ENCODE measurements around the gene ZNF750.

Gene ZNF750

DNA sequence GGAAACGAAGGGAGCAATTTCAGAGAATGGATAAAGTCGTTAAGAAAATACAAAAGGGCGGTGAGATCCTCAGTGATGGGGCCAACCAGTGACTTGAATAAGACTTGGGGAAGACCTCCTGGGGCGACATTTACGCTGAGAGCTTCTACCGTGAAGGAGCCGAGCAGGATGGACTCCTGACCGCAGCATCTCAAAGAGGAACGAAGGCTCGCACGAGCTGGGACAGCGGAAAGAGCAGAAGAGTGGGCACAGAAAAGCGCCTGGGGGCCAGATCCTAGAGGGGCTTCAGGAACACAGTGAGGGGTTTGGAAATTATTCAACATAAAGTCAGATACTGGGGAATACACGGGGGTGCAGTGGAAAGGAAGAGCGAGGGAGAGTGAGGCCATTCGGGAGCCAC is 17.5 kb downstream of the ZNF750 start:
- peaks cover 9% of the 10 kb centered on the region for H3K36me3 ChIP-seq (ENCODE audit: control insufficient read depth, insufficient read depth, low read length)
- H3K27ac ChIP-seq (ENCODE audit: insufficient read depth, low read length, poor library complexity, severe bottlenecking): no peak overlapping the region
- no peak overlapping the region for H3K4me3 ChIP-seq (ENCODE audit: insufficient read depth, low read depth, low read length, poor library complexity, severe bottlenecking)
- no peaks in the 10 kb centered on the region for H3K4me1 ChIP-seq (ENCODE audit: control insufficient read depth, insufficient read depth, low read length, poor library complexity, severe bottlenecking)
- DNase-seq: no peak
- no peaks in the 10 kb centered on the region for H3K27me3 ChIP-seq (replicated peaks; ENCODE audit: control insufficient read depth, insufficient read depth, low read length, poor library complexity, severe bottlenecking)
- H3K9me3 ChIP-seq (ENCODE audit: control insufficient read depth, low read length): no peaks in the 10 kb centered on the region

DNA sequence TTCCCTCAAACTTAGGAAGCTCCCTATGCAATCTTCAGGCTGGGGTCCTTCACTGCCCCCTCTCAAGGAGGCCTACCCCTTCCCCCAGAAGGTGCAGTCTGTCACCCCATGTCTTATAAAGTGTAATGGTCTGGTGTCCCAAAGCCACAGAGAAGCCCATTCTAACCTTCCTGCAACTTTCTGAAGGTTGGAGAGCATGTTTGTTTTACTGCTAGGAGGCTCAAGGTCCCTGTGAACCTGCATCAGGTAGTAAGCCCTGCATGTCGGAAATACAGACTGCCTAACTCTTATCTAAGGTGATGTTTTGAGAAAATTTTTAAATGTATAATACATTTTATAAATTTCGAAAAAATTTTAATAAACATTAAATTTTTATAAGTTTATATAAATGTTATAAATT is 18.3 kb downstream of the ZNF750 start:
- no peaks in the 10 kb centered on the region for H3K4me1 ChIP-seq (ENCODE audit: control insufficient read depth, insufficient read depth, low read length, poor library complexity, severe bottlenecking)
- H3K27ac ChIP-seq (ENCODE audit: insufficient read depth, low read length, poor library complexity, severe bottlenecking): no peak overlapping the region
- no peaks in the 10 kb centered on the region for H3K27me3 ChIP-seq (replicated peaks; ENCODE audit: control insufficient read depth, insufficient read depth, low read length, poor library complexity, severe bottlenecking)
- peaks cover 9% of the 10 kb centered on the region for H3K36me3 ChIP-seq (ENCODE audit: control insufficient read depth, insufficient read depth, low read length)
- H3K4me3 ChIP-seq (ENCODE audit: insufficient read depth, low read depth, low read length, poor library complexity, severe bottlenecking): no peak overlapping the region
- H3K9me3 ChIP-seq (ENCODE audit: control insufficient read depth, low read length): no peaks in the 10 kb centered on the region
- no peak for DNase-seq

- Histone ChIP-seq H3K9me3 (ENCODE audit: control insufficient read depth, low read length) (no peaks in the 10 kb centered on the region), H3K27me3 (replicated peaks; ENCODE audit: control insufficient read depth, insufficient read depth, low read length, poor library complexity, severe bottlenecking) (no peaks in the 10 kb centered on the region), H3K27ac (ENCODE audit: insufficient read depth, low read length, poor library complexity, severe bottlenecking) (no peak overlapping the region), H3K4me3 (ENCODE audit: insufficient read depth, low read depth, low read length, poor library complexity, severe bottlenecking) (no peak overlapping the region), H3K36me3 (ENCODE audit: control insufficient read depth, insufficient read depth, low read length) (peaks cover 13% of the 10 kb centered on the region), H3K4me1 (ENCODE audit: control insufficient read depth, insufficient read depth, low read length, poor library complexity, severe bottlenecking) (no peaks in the 10 kb centered on the region)
- no peak for DNase-seq
Observed at GRCh38 chr17:82820278-82821251, 19.3 kb downstream of the ZNF750 start.

GRCh38 chr17:82817947-82818346 is 21.9 kb downstream of the ZNF750 start:
- no peaks in the 10 kb centered on the region for H3K27me3 ChIP-seq (replicated peaks; ENCODE audit: control insufficient read depth, insufficient read depth, low read length, poor library complexity, severe bottlenecking)
- peaks cover 13% of the 10 kb centered on the region for H3K36me3 ChIP-seq (ENCODE audit: control insufficient read depth, insufficient read depth, low read length)
- H3K4me1 ChIP-seq (ENCODE audit: control insufficient read depth, insufficient read depth, low read length, poor library complexity, severe bottlenecking): no peaks in the 10 kb centered on the region
- no peaks in the 10 kb centered on the region for H3K9me3 ChIP-seq (ENCODE audit: control insufficient read depth, low read length)
- no peak for DNase-seq
- H3K27ac ChIP-seq (ENCODE audit: insufficient read depth, low read length, poor library complexity, severe bottlenecking): no peak overlapping the region
- H3K4me3 ChIP-seq (ENCODE audit: insufficient read depth, low read depth, low read length, poor library complexity, severe bottlenecking): no peak overlapping the region

- no peaks in the 10 kb centered on the region for H3K27me3 ChIP-seq (replicated peaks; ENCODE audit: control insufficient read depth, insufficient read depth, low read length, poor library complexity, severe bottlenecking)
- DNase-seq: no peak
- no peaks in the 10 kb centered on the region for H3K9me3 ChIP-seq (ENCODE audit: control insufficient read depth, low read length)
- no peak overlapping the region for H3K27ac ChIP-seq (ENCODE audit: insufficient read depth, low read length, poor library complexity, severe bottlenecking)
- no peaks in the 10 kb centered on the region for H3K4me1 ChIP-seq (ENCODE audit: control insufficient read depth, insufficient read depth, low read length, poor library complexity, severe bottlenecking)
- H3K4me3 ChIP-seq (ENCODE audit: insufficient read depth, low read depth, low read length, poor library complexity, severe bottlenecking): no peak overlapping the region
- H3K36me3 ChIP-seq (ENCODE audit: control insufficient read depth, insufficient read depth, low read length): peaks cover 13% of the 10 kb centered on the region
Observed at GRCh38 chr17:82816358-82816757, 23.5 kb downstream of the ZNF750 start.

DNA sequence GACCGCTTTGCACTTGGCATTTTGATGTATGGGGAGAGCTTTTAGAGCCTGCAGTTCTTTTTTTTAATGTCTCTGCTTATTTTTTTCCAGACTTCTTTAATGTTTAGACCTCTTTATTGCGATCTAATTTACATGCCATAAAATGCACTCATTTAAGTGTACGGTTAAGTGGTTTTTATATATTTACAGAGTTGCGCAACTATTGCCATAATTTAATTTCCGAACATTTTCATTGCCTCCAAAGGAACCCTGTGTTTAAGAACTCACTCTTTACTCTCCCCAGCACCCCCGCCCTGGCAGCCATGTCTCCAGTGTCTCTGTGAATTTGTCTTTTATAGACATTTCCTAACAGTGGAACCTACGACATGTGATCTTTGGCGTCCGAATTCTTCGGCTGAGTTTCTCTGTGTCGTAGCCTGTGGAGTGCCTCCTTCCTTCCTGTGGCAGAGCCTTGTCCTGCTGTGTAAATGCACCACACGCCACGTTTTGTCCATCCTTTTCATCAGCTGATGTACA is 24.0 kb downstream of the ZNF750 start:
- Histone ChIP-seq H3K36me3 (ENCODE audit: control insufficient read depth, insufficient read depth, low read length) (peaks cover 13% of the 10 kb centered on the region), H3K27me3 (replicated peaks; ENCODE audit: control insufficient read depth, insufficient read depth, low read length, poor library complexity, severe bottlenecking) (no peaks in the 10 kb centered on the region), H3K4me3 (ENCODE audit: insufficient read depth, low read depth, low read length, poor library complexity, severe bottlenecking) (no peak overlapping the region), H3K4me1 (ENCODE audit: control insufficient read depth, insufficient read depth, low read length, poor library complexity, severe bottlenecking) (no peaks in the 10 kb centered on the region), H3K9me3 (ENCODE audit: control insufficient read depth, low read length) (no peaks in the 10 kb centered on the region), H3K27ac (ENCODE audit: insufficient read depth, low read length, poor library complexity, severe bottlenecking) (no peak overlapping the region)
- no peak for DNase-seq

GRCh38 chr17:82815354-82815753 is 24.5 kb downstream of the ZNF750 start:
- no peak for DNase-seq
- Histone ChIP-seq H3K36me3 (ENCODE audit: control insufficient read depth, insufficient read depth, low read length) (peaks cover 13% of the 10 kb centered on the region), H3K27me3 (replicated peaks; ENCODE audit: control insufficient read depth, insufficient read depth, low read length, poor library complexity, severe bottlenecking) (no peaks in the 10 kb centered on the region), H3K4me1 (ENCODE audit: control insufficient read depth, insufficient read depth, low read length, poor library complexity, severe bottlenecking) (no peaks in the 10 kb centered on the region), H3K9me3 (ENCODE audit: control insufficient read depth, low read length) (no peaks in the 10 kb centered on the region), H3K4me3 (ENCODE audit: insufficient read depth, low read depth, low read length, poor library complexity, severe bottlenecking) (no peak overlapping the region), H3K27ac (ENCODE audit: insufficient read depth, low read length, poor library complexity, severe bottlenecking) (no peak overlapping the region)

- peaks cover 13% of the 10 kb centered on the region for H3K36me3 ChIP-seq (ENCODE audit: control insufficient read depth, insufficient read depth, low read length)
- DNase-seq: no peak
- no peak overlapping the region for H3K4me3 ChIP-seq (ENCODE audit: insufficient read depth, low read depth, low read length, poor library complexity, severe bottlenecking)
- H3K9me3 ChIP-seq (ENCODE audit: control insufficient read depth, low read length): no peaks in the 10 kb centered on the region
- no peaks in the 10 kb centered on the region for H3K4me1 ChIP-seq (ENCODE audit: control insufficient read depth, insufficient read depth, low read length, poor library complexity, severe bottlenecking)
- no peak overlapping the region for H3K27ac ChIP-seq (ENCODE audit: insufficient read depth, low read length, poor library complexity, severe bottlenecking)
- H3K27me3 ChIP-seq (replicated peaks; ENCODE audit: control insufficient read depth, insufficient read depth, low read length, poor library complexity, severe bottlenecking): no peaks in the 10 kb centered on the region
Observed at GRCh38 chr17:82814834-82815233, 25.0 kb downstream of the ZNF750 start.

GRCh38 chr17:82813299-82814051 is 26.3 kb downstream of the ZNF750 start:
- no peaks in the 10 kb centered on the region for H3K4me1 ChIP-seq (ENCODE audit: control insufficient read depth, insufficient read depth, low read length, poor library complexity, severe bottlenecking)
- peaks cover 10% of the 10 kb centered on the region for H3K36me3 ChIP-seq (ENCODE audit: control insufficient read depth, insufficient read depth, low read length)
- DNase-seq: no peak

GRCh38 chr17:82812601-82813000 is 27.2 kb downstream of the ZNF750 start:
- no peaks in the 10 kb centered on the region for H3K9me3 ChIP-seq (ENCODE audit: control insufficient read depth, low read length)
- H3K4me1 ChIP-seq (ENCODE audit: control insufficient read depth, insufficient read depth, low read length, poor library complexity, severe bottlenecking): no peaks in the 10 kb centered on the region
- no peak for DNase-seq
- H3K36me3 ChIP-seq (ENCODE audit: control insufficient read depth, insufficient read depth, low read length): peaks cover 19% of the 10 kb centered on the region
- no peak overlapping the region for H3K4me3 ChIP-seq (ENCODE audit: insufficient read depth, low read depth, low read length, poor library complexity, severe bottlenecking)
- H3K27ac ChIP-seq (ENCODE audit: insufficient read depth, low read length, poor library complexity, severe bottlenecking): no peak overlapping the region
- no peaks in the 10 kb centered on the region for H3K27me3 ChIP-seq (replicated peaks; ENCODE audit: control insufficient read depth, insufficient read depth, low read length, poor library complexity, severe bottlenecking)

More at GRCh38 chr17:82813299-82814051, 26.3 kb downstream of the ZNF750 start:
- H3K9me3 ChIP-seq (ENCODE audit: control insufficient read depth, low read length): no peaks in the 10 kb centered on the region
- H3K27me3 ChIP-seq (replicated peaks; ENCODE audit: control insufficient read depth, insufficient read depth, low read length, poor library complexity, severe bottlenecking): no peaks in the 10 kb centered on the region
- H3K27ac ChIP-seq (ENCODE audit: insufficient read depth, low read length, poor library complexity, severe bottlenecking): no peak overlapping the region
- no peak overlapping the region for H3K4me3 ChIP-seq (ENCODE audit: insufficient read depth, low read depth, low read length, poor library complexity, severe bottlenecking)
